SJCRH30 (cell line): ENCODE measurements around the gene SLC35G6. TPM values are rescaled to one million over a fixed set of nuclear protein-coding genes. Genes with fewer than 3 reads are reported as not detected.

Experiments used
- DNase-seq, 2 experiments: peaks; one replicate each; pipeline ENCODE4 v3.0.0-alpha.2; 2015 to 2020
- H3K27ac ChIP-seq: fragments of 250-450 bp; sonication (Bioruptor Pico); 2 replicates; pipeline ENCODE4 v1.5.1; 2020; ENCODE audit warnings: mild to moderate bottlenecking, moderate library complexity
- H3K27me3 ChIP-seq: fragments of 250-450 bp; sonication (Bioruptor Pico); 2 replicates; pipeline ENCODE4 v1.5.1; 2020; ENCODE audit warnings: mild to moderate bottlenecking, moderate library complexity
- H3K36me3 ChIP-seq: fragments of 250-450 bp; sonication (Bioruptor Pico); 2 replicates; pipeline ENCODE4 v1.5.1; 2020; ENCODE audit warnings: mild to moderate bottlenecking, moderate library complexity
- H3K4me1 ChIP-seq: fragments of 250-450 bp; sonication (Bioruptor Pico); 2 replicates; pipeline ENCODE4 v1.5.1; 2020; ENCODE audit warnings: mild to moderate bottlenecking, moderate library complexity
- H3K4me3 ChIP-seq: fragments of 250-450 bp; sonication (Bioruptor Pico); 2 replicates; pipeline ENCODE4 v1.5.1; 2020; ENCODE audit warnings: mild to moderate bottlenecking, moderate library complexity
- H3K9me3 ChIP-seq: fragments of 250-450 bp; sonication (Bioruptor Pico); replicated peaks from 2 replicates; pipeline ENCODE4 v1.5.1; 2020; ENCODE audit warnings: mild to moderate bottlenecking, moderate library complexity
- total RNA-seq: library from RNA; depleted of rRNA; stranded (reverse); fragments of >200 nt; shearing (Covaris generic); gene quantifications from 2 replicates; pipeline ENCODE4 v1.2.3, GENCODE V29; 2014; rRNA removed

Gene SLC35G6
- total RNA-seq, 1 experiment from 2014 or later, result not detected

GRCh38 chr17:7530023-7530900 lies 49.0 kb downstream of the SLC35G6 start:
- Histone ChIP-seq H3K27ac (no peak overlapping the region), H3K4me3 (no peak overlapping the region), H3K27me3 (no peaks in the 10 kb centered on the region), H3K9me3 (no peaks in the 10 kb centered on the region), H3K36me3 (no peaks in the 10 kb centered on the region), H3K4me1 (no peaks in the 10 kb centered on the region)
- no peak for DNase-seq

Other genes with a start within 250 kb of the SLC35G6 start
- gene DVL2, start 246.9 kb upstream of the SLC35G6 start, total RNA-seq, result 33.4 and 39.0 TPM in 2 replicates
- 28.7 and 30.9 TPM in 2 replicates for gene PHF23, start 242.0 kb upstream of the SLC35G6 start, total RNA-seq
- gene GABARAP, start 239.0 kb upstream of the SLC35G6 start, total RNA-seq, result 139 and 141 TPM in 2 replicates
- 36.1 and 36.9 TPM in 2 replicates for gene CTDNEP1, start 229.7 kb upstream of the SLC35G6 start, total RNA-seq
- gene ELP5, start 229.2 kb upstream of the SLC35G6 start, total RNA-seq, result 39.6 and 43.8 TPM in 2 replicates
- 0.25 and 0.34 TPM in 2 replicates for gene CLDN7, start 219.0 kb upstream of the SLC35G6 start, total RNA-seq
- 1.3 and 1.5 TPM in 2 replicates for gene SLC2A4, start 199.7 kb upstream of the SLC35G6 start, total RNA-seq
- not detected in 2 replicates for gene YBX2, start 186.8 kb upstream of the SLC35G6 start, total RNA-seq
- gene EIF5A, start 173.8 kb upstream of the SLC35G6 start, total RNA-seq, result 339 and 372 TPM in 2 replicates
- 32.2 and 39.7 TPM in 2 replicates for gene GPS2, start 166.1 kb upstream of the SLC35G6 start, total RNA-seq
- 18.7 and 19.7 TPM in 2 replicates for gene NEURL4, start 152.1 kb upstream of the SLC35G6 start, total RNA-seq
- 0.20 and 0.67 TPM in 2 replicates for gene ACAP1, start 144.9 kb upstream of the SLC35G6 start, total RNA-seq
- 1.7 and 2.6 TPM in 2 replicates for gene KCTD11, start 129.3 kb upstream of the SLC35G6 start, total RNA-seq
- not detected in 2 replicates for gene TMEM95, start 126.3 kb upstream of the SLC35G6 start, total RNA-seq
- not detected in 2 replicates for gene TNK1, start 100.4 kb upstream of the SLC35G6 start, total RNA-seq
- gene PLSCR3, start 86.9 kb upstream of the SLC35G6 start, total RNA-seq, result 5.9 and 6.7 TPM in 2 replicates
- 62.4 and 71.8 TPM in 2 replicates for gene TMEM256, start 77.3 kb upstream of the SLC35G6 start, total RNA-seq
- gene NLGN2, start 73.6 kb upstream of the SLC35G6 start, total RNA-seq, result 5.0 and 6.8 TPM in 2 replicates
- not detected in 2 replicates for gene SPEM1, start 61.1 kb upstream of the SLC35G6 start, total RNA-seq
- gene SPEM2, start 55.8 kb upstream of the SLC35G6 start, total RNA-seq, result not detected in 2 replicates
- gene SPEM3, start 52.6 kb upstream of the SLC35G6 start, total RNA-seq, result not detected in 2 replicates
- 0.10 and 0.53 TPM in 2 replicates for gene TMEM102, start 46.0 kb upstream of the SLC35G6 start, total RNA-seq
- gene FGF11, start 41.9 kb upstream of the SLC35G6 start, total RNA-seq, result 4.0 and 5.0 TPM in 2 replicates
- 33.3 and 36.9 TPM in 2 replicates for gene CHRNB1, start 36.4 kb upstream of the SLC35G6 start, total RNA-seq
- 4.7 and 5.3 TPM in 2 replicates for gene ZBTB4, start 1.8 kb upstream of the SLC35G6 start, total RNA-seq
- 27.7 and 32.0 TPM in 2 replicates for gene POLR2A, start 2.9 kb downstream of the SLC35G6 start, total RNA-seq
- not detected in 2 replicates for gene TNFSF12, start 67.6 kb downstream of the SLC35G6 start, total RNA-seq
- gene TNFSF13, start 77.3 kb downstream of the SLC35G6 start, total RNA-seq, result 0.40 and 0.41 TPM in 2 replicates
- 63.8 and 73.6 TPM in 2 replicates for gene SENP3, start 80.5 kb downstream of the SLC35G6 start, total RNA-seq
- 0.18 TPM in 1 of 2 replicates, not detected in the other for gene CD68, start 98.2 kb downstream of the SLC35G6 start, total RNA-seq
- 44.1 and 49.9 TPM in 2 replicates for gene MPDU1, start 102.4 kb downstream of the SLC35G6 start, total RNA-seq
- 0.10 and 0.30 TPM in 2 replicates for gene SOX15, start 108.6 kb downstream of the SLC35G6 start, total RNA-seq
- 30.2 and 30.6 TPM in 2 replicates for gene FXR2, start 133.5 kb downstream of the SLC35G6 start, total RNA-seq
- 17.3 and 17.6 TPM in 2 replicates for gene SAT2, start 146.4 kb downstream of the SLC35G6 start, total RNA-seq
- gene SHBG, start 148.7 kb downstream of the SLC35G6 start, total RNA-seq, result 0.14 and 0.38 TPM in 2 replicates
- gene ATP1B2, start 169.5 kb downstream of the SLC35G6 start, total RNA-seq, result 0.04 and 0.10 TPM in 2 replicates
- 37.8 and 39.5 TPM in 2 replicates for gene TP53, start 206.0 kb downstream of the SLC35G6 start, total RNA-seq
- gene WRAP53, start 207.0 kb downstream of the SLC35G6 start, total RNA-seq, result 14.9 and 15.6 TPM in 2 replicates
- gene EFNB3, start 223.8 kb downstream of the SLC35G6 start, total RNA-seq, result 3.5 and 4.1 TPM in 2 replicates
- not detected in 2 replicates for gene DNAH2, start 236.3 kb downstream of the SLC35G6 start, total RNA-seq